ENCODE results near the gene ZBTB17. TPM values are rescaled to one million over a fixed set of nuclear protein-coding genes. Genes with fewer than 3 reads are reported as not detected.

The ZBTB17 gene
- total and polyA plus RNA-seq, 2 of the 8 experiments (the other 6 are each of a cell fraction or from before 2014, with no cell fraction given) = 24.7 to 36.2 TPM

GRCh38 chr1:15945011-15945831 is 30.7 kb downstream of the ZBTB17 start:
- Histone ChIP-seq H3K9me3 (ENCODE audit: insufficient read depth in 2 of 2, low read depth in 1 of 2, low read length in 1 of 2) (no peaks in the 10 kb centered on the region), H3K18ac (ENCODE audit: extremely low read depth, low read length) (no peak overlapping the region), H2AK5ac (ENCODE audit: low read depth, low read length) (no peak overlapping the region), H3K9ac (replicated peaks in 1 of 4; ENCODE audit: extremely low read depth in 1 of 4, low read depth in 3 of 4, low read length in 3 of 4) (no peak overlapping the region), H3K4me3 (ENCODE audit: extremely low read depth in 1 of 4, insufficient read depth in 2 of 4, low read depth in 3 of 4, low read length in 4 of 4) (no peak overlapping the region), H3K27ac (ENCODE audit: low read depth, low read length) (no peak overlapping the region), H3K36me3 (ENCODE audit: control insufficient read depth in 2 of 4, insufficient read depth in 4 of 4, low read length in 3 of 4) (peaks cover 3 to 24% (median 18%) of the 10 kb centered on the region in 4 experiments; a peak in 7 of 8 replicates), H2BK120ac (replicated peaks; ENCODE audit: low read depth, low read length) (no peak overlapping the region), H3K79me1 (ENCODE audit: low read depth, low read length) (peaks cover 5% of the 10 kb centered on the region; the same call in 1 of the 2 replicates), H3K23ac (ENCODE audit: insufficient read length) (no peak overlapping the region), H3K4ac (replicated peaks; ENCODE audit: insufficient read length, low read depth, low read length) (no peak overlapping the region), H4K8ac (ENCODE audit: extremely low read depth, insufficient read depth, low read length) (no peak overlapping the region), H3K27me3 (replicated peaks in 1 of 4; ENCODE audit: control insufficient read depth in 3 of 4, extremely low read depth in 1 of 4, insufficient read depth in 3 of 4, low read length in 3 of 4) (no peaks in the 10 kb centered on the region), H3K4me2 (ENCODE audit: insufficient read depth in 1 of 2, low read depth in 2 of 2, low read length in 2 of 2) (no peak overlapping the region), H3K56ac (replicated peaks; ENCODE audit: insufficient read length, low read depth, low read length) (no peak overlapping the region), H4K5ac (ENCODE audit: insufficient read length, low read depth, low read length) (no peak overlapping the region), H4K20me1 (replicated peaks in 1 of 2; ENCODE audit: control insufficient read depth in 1 of 2, insufficient read depth in 2 of 2, low read length in 2 of 2) (peaks cover 0 to 15% of the 10 kb centered on the region in 2 experiments), H2BK5ac (ENCODE audit: low read depth, low read length) (no peak overlapping the region), H4K91ac (replicated peaks; ENCODE audit: insufficient read length, low read length) (no peak overlapping the region), H3K79me2 (ENCODE audit: control insufficient read depth in 1 of 2, insufficient read depth in 2 of 2, low read length in 2 of 2) (no peaks in the 10 kb centered on the region), H3K23me2 (ENCODE audit: low read depth, low read length) (no peaks in the 10 kb centered on the region), H2BK15ac (ENCODE audit: low read length) (no peak overlapping the region), H3K14ac (ENCODE audit: insufficient read length) (no peak overlapping the region), H2BK20ac (ENCODE audit: low read length) (no peak overlapping the region), H2AFZ (ENCODE audit: low read length) (no peak overlapping the region), H3K4me1 (replicated peaks in 1 of 4; ENCODE audit: control insufficient read depth in 3 of 4, insufficient read depth in 4 of 4, low read length in 3 of 4) (peaks cover 0 to 19% (median 8%) of the 10 kb centered on the region in 4 experiments; a peak in 6 of 7 replicates), H2BK12ac (ENCODE audit: low read depth, low read length) (no peak overlapping the region)
- WGBS, 2 experiments (ENCODE audit: extremely low coverage in 1 of 2, insufficient coverage in 1 of 2, insufficient read length in 1 of 2, insufficient replicate concordance in 2 of 2, low coverage in 1 of 2, low lambda C conversion rate in 2 of 2, missing lambda C conversion rate in 1 of 2) = 94% methylated on average over 39 of the region's 39 CpGs; no CpG with 5 or more reads in 1 of the 2 experiments
- DNase-seq (ENCODE audit: low read depth in 1 of 2, low spot score in 2 of 2) (no peak), FAIRE-seq (no peak)
- POLR2A ChIA-PET (ENCODE audit: partially characterized antibody) = interaction anchor here (1.5 kb wide), 1 partner anchor 159 kb away, joined by 3 read pairs; no protein-coding TSS in a partner anchor
- TF ChIP-seq BCL11A (IDR thresholded peaks at IDR 0.05; ENCODE audit: low read depth in 2 of 2, low read length in 2 of 2) = no peak
- no peak for TF ChIP-seq SP2 (IDR thresholded peaks at IDR 0.05; ENCODE audit: low read length)
- no peak for TF ChIP-seq NANOG (IDR thresholded peaks at IDR 0.05; ENCODE audit: insufficient read depth, low read depth, low read length, poor library complexity, severe bottlenecking)
- TF ChIP-seq SAP30 (IDR thresholded peaks at IDR 0.05; ENCODE audit: insufficient read depth, insufficient replicate concordance, low read length) = no peak
- TF ChIP-seq RXRA (IDR thresholded peaks at IDR 0.05; ENCODE audit: insufficient read depth, low read depth, low read length) = no peak
- no peak for TF ChIP-seq EZH2 (IDR thresholded peaks at IDR 0.05; ENCODE audit: low read depth, low read length, severe bottlenecking)
- no peak for TF ChIP-seq POLR2AphosphoS5 (IDR thresholded peaks at IDR 0.05; ENCODE audit: low read depth, low read length)
- TF ChIP-seq KDM5A (IDR thresholded peaks at IDR 0.05; ENCODE audit: low read length) = no peak
- no peak for TF ChIP-seq GTF2F1 (IDR thresholded peaks at IDR 0.05; ENCODE audit: borderline replicate concordance, low read depth, low read length)
- TF ChIP-seq TEAD4 (IDR thresholded peaks at IDR 0.05; ENCODE audit: low read depth, low read length) = no peak
- TF ChIP-seq BRCA1 (IDR thresholded peaks at IDR 0.05; ENCODE audit: low read depth, low read length) = no peak
- CTCF ChIA-PET (ENCODE audit: partially characterized antibody) = interaction anchor here (0.6 to 2.4 kb wide), 7 partner anchors 130 to 351 kb away, joined by 3 to 8 read pairs (median 5); no protein-coding TSS in a partner anchor

Measured in H1 (cell line).